ENCODE data around the gene EFEMP1. TPM values are rescaled to one million over a fixed set of nuclear protein-coding genes. Genes with fewer than 3 reads are reported as not detected.
A peak's percentile ranks its signal among the peaks of the same experiment; 100 is the strongest.

Gene EFEMP1
- total RNA-seq, 2 donors from 2014 or later: 25.1 to 129 TPM

GRCh38 chr2:55931281-55931680 is 7.7 kb upstream of the EFEMP1 start:
- DNase-seq (no peak), ATAC-seq (no peak)
- Histone ChIP-seq H3K27me3 (no peaks in the 10 kb centered on the region), H3K9me3 (no peaks in the 10 kb centered on the region), H3K4me3 (no peak overlapping the region), H3K27ac (no peak overlapping the region), H3K36me3 (replicated peaks in 1 of 2; ENCODE audit: insufficient read depth in 1 of 2, low read depth in 2 of 2) (no peaks in the 10 kb centered on the region), H3K4me1 (no peaks in the 10 kb centered on the region)
- WGBS, 2 donors: 51 to 55% methylated on average over 3 of the region's 3 CpGs
- intact Hi-C loops (cut with DNase I): no loop called here
- TF ChIP-seq POLR2A (IDR thresholded peaks at IDR 0.05): no peak
- no peak for TF ChIP-seq CTCF (IDR thresholded peaks at IDR 0.05)

GRCh38 chr2:55929476-55929875 is 5.9 kb upstream of the EFEMP1 start:
- Histone ChIP-seq H3K4me3 (no peak overlapping the region), H3K9me3 (no peaks in the 10 kb centered on the region), H3K4me1 (no peaks in the 10 kb centered on the region), H3K27ac (no peak overlapping the region), H3K36me3 (replicated peaks in 1 of 2; ENCODE audit: insufficient read depth in 1 of 2, low read depth in 2 of 2) (no peaks in the 10 kb centered on the region), H3K27me3 (no peaks in the 10 kb centered on the region)
- intact Hi-C loops (cut with DNase I): no loop called here
- 85 to 89% methylated on average over 3 of the region's 3 CpGs for WGBS, 2 donors
- DNase-seq: no peak
- ATAC-seq: no peak
- TF ChIP-seq POLR2A (IDR thresholded peaks at IDR 0.05) (no peak), CTCF (IDR thresholded peaks at IDR 0.05) (no peak)

GRCh38 chr2:55926974-55927373 is 3.4 kb upstream of the EFEMP1 start:
- H3K27ac ChIP-seq: no peak overlapping the region
- no peaks in the 10 kb centered on the region for H3K9me3 ChIP-seq
- ATAC-seq (no peak), DNase-seq (no peak)
- H3K4me1 ChIP-seq: peaks cover 16% of the 10 kb centered on the region
- intact Hi-C loops (cut with DNase I): no loop called here
- H3K36me3 ChIP-seq (replicated peaks in 1 of 2; ENCODE audit: insufficient read depth in 1 of 2, low read depth in 2 of 2): no peaks in the 10 kb centered on the region
- H3K27me3 ChIP-seq: no peaks in the 10 kb centered on the region
- H3K4me3 ChIP-seq: no peak overlapping the region
- TF ChIP-seq CTCF (IDR thresholded peaks at IDR 0.05) (no peak), POLR2A (IDR thresholded peaks at IDR 0.05) (no peak)
- WGBS, 2 donors: 72 to 73% methylated on average over 1 of the region's 1 CpG

- 27 to 40% methylated on average over 1 of the region's 1 CpG for WGBS, 2 donors
- Histone ChIP-seq H3K4me1 (peaks cover 16% of the 10 kb centered on the region), H3K36me3 (replicated peaks in 1 of 2; ENCODE audit: insufficient read depth in 1 of 2, low read depth in 2 of 2) (no peaks in the 10 kb centered on the region), H3K27me3 (no peaks in the 10 kb centered on the region), H3K9me3 (no peaks in the 10 kb centered on the region), H3K27ac (no peak overlapping the region), H3K4me3 (no peak overlapping the region)
- TF ChIP-seq POLR2A (IDR thresholded peaks at IDR 0.05): no peak
- ATAC-seq (no peak), DNase-seq (no peak)
- intact Hi-C loops (cut with DNase I): no loop called here
Observed at GRCh38 chr2:55926246-55926645, 2.7 kb upstream of the EFEMP1 start.

GRCh38 chr2:55923982-55924321 is 370 bp upstream of the EFEMP1 start:
- WGBS, 2 donors: 1 to 4% methylated on average over 8 of the region's 8 CpGs
- no peak for DNase-seq
- H3K36me3 ChIP-seq (replicated peaks in 1 of 2; ENCODE audit: insufficient read depth in 1 of 2, low read depth in 2 of 2): no peaks in the 10 kb centered on the region
- intact Hi-C loops (cut with DNase I): no loop called here
- ATAC-seq: no peak
- H3K27me3 ChIP-seq: no peaks in the 10 kb centered on the region
- TF ChIP-seq POLR2A (IDR thresholded peaks at IDR 0.05): no peak
- no peak for TF ChIP-seq CTCF (IDR thresholded peaks at IDR 0.05)
- no peak overlapping the region for H3K27ac ChIP-seq
- peaks cover 16% of the 10 kb centered on the region for H3K4me1 ChIP-seq
- H3K4me3 ChIP-seq: peak overlapping the region; percentile 18 to 49
- H3K9me3 ChIP-seq: no peaks in the 10 kb centered on the region
